ENCODE measurements around the gene BTRC. TPM values are rescaled to one million over a fixed set of nuclear protein-coding genes. Genes with fewer than 3 reads are reported as not detected.

Gene BTRC
- total and polyA plus RNA-seq, 2 experiments from 2014 or later = 8.4 to 11.4 TPM

- Histone ChIP-seq H3K4me3 (no peak overlapping the region), H3K79me2 (ENCODE audit: insufficient read depth) (peaks cover 6% of the 10 kb centered on the region; the same call in 1 of the 2 replicates), H3K9ac (no peak overlapping the region), H3K9me3 (ENCODE audit: low read depth) (no peaks in the 10 kb centered on the region), H3K27ac (no peak overlapping the region), H3K4me1 (ENCODE audit: insufficient read depth) (no peaks in the 10 kb centered on the region), H3K27me3 (replicated peaks; ENCODE audit: insufficient read depth) (no peaks in the 10 kb centered on the region), H2AFZ (no peak overlapping the region), H4K20me1 (ENCODE audit: insufficient read depth) (no peaks in the 10 kb centered on the region), H3F3A (ENCODE audit: insufficient read depth) (no peaks in the 10 kb centered on the region), H3K9me2 (ENCODE audit: insufficient read depth) (no peaks in the 10 kb centered on the region), H3K4me2 (ENCODE audit: unreplicated experiment) (no peak overlapping the region), H3K36me3 (ENCODE audit: low read depth) (0 out of 2 replicates have a peak, but pooled peaks cover 3% of the 10 kb centered on the region)
- 70 to 71% methylated on average over 13 of the region's 13 CpGs for WGBS, 2 experiments (ENCODE audit: low coverage in 1 of 2, low lambda C conversion rate in 2 of 2, missing lambda C conversion rate in 2 of 2)
- DNase-seq = no peak
- TF ChIP-seq EZH2 (IDR thresholded peaks at IDR 0.05; ENCODE audit: insufficient read depth, poor library complexity, severe bottlenecking) = no peak
- no peak for TF ChIP-seq EZH2phosphoT487 (IDR thresholded peaks at IDR 0.05; ENCODE audit: insufficient read depth, low read depth)
- in situ Hi-C loops (cut with MboI) = no loop called here
Measured at GRCh38 chr10:101595591-101596433, 241.8 kb downstream of the BTRC start.

GRCh38 chr10:101597091-101597900, 243.3 kb downstream of the BTRC start:
- no peak overlapping the region for H3K9ac ChIP-seq
- no peak overlapping the region for H3K4me3 ChIP-seq
- no peaks in the 10 kb centered on the region; the same call in 1 of the 2 replicates for H3K79me2 ChIP-seq (ENCODE audit: insufficient read depth)
- no peaks in the 10 kb centered on the region for H3K27me3 ChIP-seq (replicated peaks; ENCODE audit: insufficient read depth)
- H3K4me2 ChIP-seq (ENCODE audit: unreplicated experiment) = no peak overlapping the region
- no peaks in the 10 kb centered on the region for H4K20me1 ChIP-seq (ENCODE audit: insufficient read depth)
- H3K9me2 ChIP-seq (ENCODE audit: insufficient read depth) = no peaks in the 10 kb centered on the region
- H2AFZ ChIP-seq = no peak overlapping the region
- WGBS, 2 experiments (ENCODE audit: low coverage in 1 of 2, low lambda C conversion rate in 2 of 2, missing lambda C conversion rate in 2 of 2) = 79 to 83% methylated on average over 14 of the region's 14 CpGs
- peaks cover 6% of the 10 kb centered on the region; the same call in 1 of the 2 replicates for H3F3A ChIP-seq (ENCODE audit: insufficient read depth)
- H3K9me3 ChIP-seq (ENCODE audit: low read depth) = no peaks in the 10 kb centered on the region
- 0 out of 2 replicates have a peak, but pooled peaks cover 3% of the 10 kb centered on the region for H3K36me3 ChIP-seq (ENCODE audit: low read depth)
- in situ Hi-C loops (cut with MboI) = no loop called here
- TF ChIP-seq EZH2phosphoT487 (IDR thresholded peaks at IDR 0.05; ENCODE audit: insufficient read depth, low read depth) (no peak), EZH2 (IDR thresholded peaks at IDR 0.05; ENCODE audit: insufficient read depth, poor library complexity, severe bottlenecking) (no peak)
- no peaks in the 10 kb centered on the region for H3K4me1 ChIP-seq (ENCODE audit: insufficient read depth)
- no peak for DNase-seq
- no peak overlapping the region for H3K27ac ChIP-seq

GRCh38 chr10:101601541-101601940, 247.6 kb downstream of the BTRC start:
- in situ Hi-C loops (cut with MboI) = loop anchor here (10.0 kb wide), 1 partner anchor 183 kb away; the partner anchor contains the start of gene NPM3
- no peak for DNase-seq
- Histone ChIP-seq H3K4me3 (no peak overlapping the region), H3F3A (ENCODE audit: insufficient read depth) (peaks cover 9% of the 10 kb centered on the region; the same call in 1 of the 2 replicates), H3K27me3 (replicated peaks; ENCODE audit: insufficient read depth) (no peaks in the 10 kb centered on the region), H4K20me1 (ENCODE audit: insufficient read depth) (no peaks in the 10 kb centered on the region), H3K9me3 (ENCODE audit: low read depth) (no peaks in the 10 kb centered on the region), H3K27ac (no peak overlapping the region), H3K36me3 (ENCODE audit: low read depth) (0 out of 2 replicates have a peak, but pooled peaks cover 3% of the 10 kb centered on the region), H3K79me2 (ENCODE audit: insufficient read depth) (no peaks in the 10 kb centered on the region), H3K9me2 (ENCODE audit: insufficient read depth) (no peaks in the 10 kb centered on the region), H2AFZ (no peak overlapping the region), H3K4me2 (ENCODE audit: unreplicated experiment) (no peak overlapping the region), H3K4me1 (ENCODE audit: insufficient read depth) (no peaks in the 10 kb centered on the region), H3K9ac (no peak overlapping the region)
- TF ChIP-seq EZH2 (IDR thresholded peaks at IDR 0.05; ENCODE audit: insufficient read depth, poor library complexity, severe bottlenecking) = no peak
- TF ChIP-seq EZH2phosphoT487 (IDR thresholded peaks at IDR 0.05; ENCODE audit: insufficient read depth, low read depth) = no peak
- WGBS, 2 experiments (ENCODE audit: low coverage in 1 of 2, low lambda C conversion rate in 2 of 2, missing lambda C conversion rate in 2 of 2) = 53 to 61% methylated on average over 1 of the region's 1 CpG

GRCh38 chr10:101602761-101603398, 248.9 kb downstream of the BTRC start:
- 51 to 53% methylated on average over 6 of the region's 6 CpGs for WGBS, 2 experiments (ENCODE audit: low coverage in 1 of 2, low lambda C conversion rate in 2 of 2, missing lambda C conversion rate in 2 of 2)
- H3K9me2 ChIP-seq (ENCODE audit: insufficient read depth) = no peaks in the 10 kb centered on the region
- H3K79me2 ChIP-seq (ENCODE audit: insufficient read depth) = no peaks in the 10 kb centered on the region
- H3K9ac ChIP-seq = no peak overlapping the region
- no peak overlapping the region for H3K4me3 ChIP-seq
- no peak overlapping the region for H3K27ac ChIP-seq
- H3K9me3 ChIP-seq (ENCODE audit: low read depth) = no peaks in the 10 kb centered on the region
- in situ Hi-C loops (cut with MboI) = loop anchor here (10.0 kb wide), 1 partner anchor 182 kb away; the partner anchor contains the start of gene NPM3
- TF ChIP-seq EZH2phosphoT487 (IDR thresholded peaks at IDR 0.05; ENCODE audit: insufficient read depth, low read depth) (no peak), EZH2 (IDR thresholded peaks at IDR 0.05; ENCODE audit: insufficient read depth, poor library complexity, severe bottlenecking) (no peak)
- H3K4me1 ChIP-seq (ENCODE audit: insufficient read depth) = no peaks in the 10 kb centered on the region
- H3F3A ChIP-seq (ENCODE audit: insufficient read depth) = peaks cover 9% of the 10 kb centered on the region; the same call in 1 of the 2 replicates
- H4K20me1 ChIP-seq (ENCODE audit: insufficient read depth) = no peaks in the 10 kb centered on the region
- DNase-seq = peak; percentile 81
- H2AFZ ChIP-seq = no peak overlapping the region
- H3K27me3 ChIP-seq (replicated peaks; ENCODE audit: insufficient read depth) = no peaks in the 10 kb centered on the region
- H3K4me2 ChIP-seq (ENCODE audit: unreplicated experiment) = no peak overlapping the region
- peaks cover 3% of the 10 kb centered on the region; the same call in 1 of the 2 replicates for H3K36me3 ChIP-seq (ENCODE audit: low read depth)

Small RNAs within 50 kb of the gene (microRNA-seq; reads per million reads assigned to microRNA genes)
- gene MIR3158-1 (ENCODE audit: borderline number of aligned reads) (not detected), gene MIR3158-2 (ENCODE audit: borderline number of aligned reads) (not detected)

Small RNAs within 50 kb of the gene (small RNA-seq; reads per million reads assigned to genes)
- gene MIR3158-1 (ENCODE audit: low read depth, low replicate concordance) (not detected), gene RNU2-43P (ENCODE audit: low read depth, low replicate concordance) (0.99 reads per million, percentile 42 among the genes with 10 or more reads in this experiment), gene RNU2-59P (ENCODE audit: low read depth, low replicate concordance) (140 reads per million, percentile 95 among the genes with 10 or more reads in this experiment)

Other genes starting within 250 kb of the BTRC start
- gene TLX1, start 222.9 kb upstream of the BTRC start, total RNA-seq (2014; rRNA removed; shearing (Covaris generic)) = not detected in 2 replicates
- gene TLX1, start 222.9 kb upstream of the BTRC start, polyA plus RNA-seq (2016; fragmentation: Nextera tagmentation; extraction: Ambion mirVana) = not detected in 2 replicates
- gene LBX1, start 124.7 kb upstream of the BTRC start, total RNA-seq (2014; rRNA removed; shearing (Covaris generic)) = not detected in 2 replicates
- not detected in 2 replicates for gene LBX1, start 124.7 kb upstream of the BTRC start, polyA plus RNA-seq (2016; fragmentation: Nextera tagmentation; extraction: Ambion mirVana)
- 8.5 and 13.1 TPM in 2 replicates for gene POLL, start 234.1 kb downstream of the BTRC start, total RNA-seq (2014; rRNA removed; shearing (Covaris generic))
- gene POLL, start 234.1 kb downstream of the BTRC start, polyA plus RNA-seq (2016; fragmentation: Nextera tagmentation; extraction: Ambion mirVana) = 11.5 and 12.1 TPM in 2 replicates
- 29.2 and 57.9 TPM in 2 replicates for gene DPCD, start 234.2 kb downstream of the BTRC start, total RNA-seq (2014; rRNA removed; shearing (Covaris generic))
- gene DPCD, start 234.2 kb downstream of the BTRC start, polyA plus RNA-seq (2016; fragmentation: Nextera tagmentation; extraction: Ambion mirVana) = 59.9 and 65.6 TPM in 2 replicates